ENCODE data around the gene TMEM272.

TMEM272 gene

GRCh38 chr13:51768378-51768921 is 76.5 kb downstream of the TMEM272 start:
- no peak for DNase-seq (ENCODE audit: low spot score)
- Histone ChIP-seq H3K4me3 (no peak overlapping the region), H3K27ac (peak overlapping the region; percentile 86 to 88)
- no peak for TF ChIP-seq CTCF (IDR thresholded peaks at IDR 0.05)

- no peak for DNase-seq (ENCODE audit: low spot score)
- no peak for TF ChIP-seq CTCF (IDR thresholded peaks at IDR 0.05)
- Histone ChIP-seq H3K27ac (no peak overlapping the region), H3K4me3 (no peak overlapping the region)
Measured at GRCh38 chr13:51767100-51767499, 77.9 kb downstream of the TMEM272 start.

GRCh38 chr13:51765142-51765515 is 79.8 kb downstream of the TMEM272 start:
- peak overlapping the region; percentile 28 for H3K4me3 ChIP-seq
- no peak for TF ChIP-seq CTCF (IDR thresholded peaks at IDR 0.05)
- no peak for DNase-seq (ENCODE audit: low spot score)
- H3K27ac ChIP-seq = peak overlapping the region; percentile 82 to 89

- no peak for TF ChIP-seq CTCF (IDR thresholded peaks at IDR 0.05)
- DNase-seq (ENCODE audit: low spot score) = peak; percentile 89
- H3K27ac ChIP-seq = peak overlapping the region; percentile 82 to 89
- peak overlapping the region; percentile 28 for H3K4me3 ChIP-seq
Measured at GRCh38 chr13:51764184-51765141, 80.5 kb downstream of the TMEM272 start.

- no peak for TF ChIP-seq CTCF (IDR thresholded peaks at IDR 0.05)
- no peak for DNase-seq (ENCODE audit: low spot score)
- Histone ChIP-seq H3K27ac (peak overlapping the region; percentile 31 to 82), H3K4me3 (no peak overlapping the region)
Measured at GRCh38 chr13:51763486-51763885, 81.5 kb downstream of the TMEM272 start.

Data from coronary artery (tissue), 2 donors.